Immature natural killer cell (primary cell): ENCODE results near the gene CDK5RAP2. TPM values are rescaled to one million over a fixed set of nuclear protein-coding genes. Genes with fewer than 3 reads are reported as not detected.

Experiments
- DNase-seq, 3 donors: peaks; one replicate each; pipeline ENCODE4 v3.0.0; 2022; ENCODE audit warnings: mixed read lengths in 1 of 3
- H3K27ac Mint-ChIP-seq, 6 donors: one replicate each; pipeline ENCODE4 v1.8.0; 2020; ENCODE audit warnings: mixed read lengths in 6 of 6, mild to moderate bottlenecking in 5 of 6, inconsistent platforms in 4 of 6, moderate library complexity in 3 of 6
- H3K27me3 Mint-ChIP-seq, 3 donors: one replicate each; pipeline ENCODE4 v1.8.0; 2020 to 2021; ENCODE audit warnings: low read depth in 3 of 3, mild to moderate bottlenecking in 3 of 3, mixed read lengths in 3 of 3, moderate library complexity in 3 of 3, inconsistent platforms in 1 of 3
- H3K36me3 Mint-ChIP-seq, 3 donors: one replicate each; pipeline ENCODE4 v1.8.0; 2020; ENCODE audit warnings: mixed read lengths in 3 of 3, inconsistent platforms in 2 of 3, mild to moderate bottlenecking in 2 of 3
- H3K4me1 Mint-ChIP-seq, 2 donors: one replicate each; pipeline ENCODE4 v1.8.0; 2020; ENCODE audit warnings: inconsistent platforms in 2 of 2, mild to moderate bottlenecking in 2 of 2, mixed read lengths in 2 of 2, moderate library complexity in 1 of 2
- H3K4me3 Mint-ChIP-seq, 5 donors: one replicate each; pipeline ENCODE4 v1.8.0; 2020; ENCODE audit warnings: mild to moderate bottlenecking in 5 of 5, mixed read lengths in 5 of 5, inconsistent platforms in 3 of 5, moderate library complexity in 3 of 5
- H3K9me3 Mint-ChIP-seq, 6 donors: one replicate each; pipeline ENCODE4 v1.8.0; 2020; ENCODE audit warnings: mild to moderate bottlenecking in 6 of 6, mixed read lengths in 6 of 6, inconsistent platforms in 4 of 6, moderate library complexity in 3 of 6
- polyA plus RNA-seq, 3 donors: library from polyadenylated mRNA; unstranded; fragments of 300-500 nt; fragmentation: Illumina TruSeq; gene quantifications; one replicate each; pipeline ENCODE4 v1.2.3, GENCODE V29; 2021

The CDK5RAP2 gene
- polyA plus RNA-seq, 3 donors from 2014 or later = 6.7 to 32.7 (median 11.6) TPM

DNA sequence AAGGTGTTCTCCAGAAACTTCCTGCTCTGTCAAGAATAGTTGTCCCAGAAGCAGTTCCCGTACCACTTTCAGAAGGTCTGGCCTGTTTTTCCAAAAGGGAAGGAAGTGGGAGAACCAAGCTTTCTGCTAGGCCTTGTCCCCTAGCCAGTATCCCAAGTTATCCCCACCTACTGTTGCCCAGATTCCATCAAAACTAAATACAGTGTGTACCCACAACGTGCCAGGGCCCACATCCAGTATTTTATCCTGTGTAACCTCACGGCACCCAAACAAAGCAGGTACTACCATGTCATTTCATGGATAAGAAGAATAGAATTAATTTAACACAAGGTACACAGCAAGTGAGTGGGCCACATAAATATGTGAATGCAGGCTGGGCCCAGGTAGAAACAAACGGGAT lies 126.2 kb downstream of the CDK5RAP2 start:
- Mint-ChIP-seq H3K4me3 (no peak overlapping the region), H3K27me3 (no peaks in the 10 kb centered on the region), H3K4me1 (peaks cover under 1 to 5% of the 10 kb centered on the region in 2 donors), H3K36me3 (peaks cover 36 to 83% (median 54%) of the 10 kb centered on the region in 3 donors), H3K27ac (no peak overlapping the region), H3K9me3 (peaks cover 0 to 2% (median 0%) of the 10 kb centered on the region in 6 donors)
- no peak for DNase-seq

DNA sequence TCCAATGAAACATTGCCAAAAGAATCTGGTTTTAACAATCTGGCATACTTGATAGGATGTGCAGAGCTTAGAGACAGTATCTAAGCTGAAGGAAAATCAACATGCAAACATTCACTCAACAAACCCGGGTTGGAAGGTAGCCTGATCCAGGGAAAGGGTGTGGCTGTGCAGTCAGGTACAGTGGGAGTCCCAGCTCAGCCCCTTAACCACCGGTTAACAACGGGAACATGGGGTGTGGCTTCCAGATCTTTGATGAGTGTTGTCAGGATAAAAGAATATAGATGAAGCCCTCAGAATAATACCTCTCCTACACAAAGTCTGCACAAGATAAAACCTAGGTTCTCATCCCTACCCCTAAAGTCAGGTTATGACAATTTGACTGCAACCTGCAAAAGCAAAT lies 127.3 kb downstream of the CDK5RAP2 start:
- Mint-ChIP-seq H3K9me3 (peaks cover 0 to 2% (median 0%) of the 10 kb centered on the region in 6 donors), H3K36me3 (peaks cover 28 to 83% (median 58%) of the 10 kb centered on the region in 3 donors), H3K27ac (no peak overlapping the region), H3K27me3 (no peaks in the 10 kb centered on the region), H3K4me1 (peaks cover 6 to 12% of the 10 kb centered on the region in 2 donors), H3K4me3 (no peak overlapping the region)
- no peak for DNase-seq

DNA sequence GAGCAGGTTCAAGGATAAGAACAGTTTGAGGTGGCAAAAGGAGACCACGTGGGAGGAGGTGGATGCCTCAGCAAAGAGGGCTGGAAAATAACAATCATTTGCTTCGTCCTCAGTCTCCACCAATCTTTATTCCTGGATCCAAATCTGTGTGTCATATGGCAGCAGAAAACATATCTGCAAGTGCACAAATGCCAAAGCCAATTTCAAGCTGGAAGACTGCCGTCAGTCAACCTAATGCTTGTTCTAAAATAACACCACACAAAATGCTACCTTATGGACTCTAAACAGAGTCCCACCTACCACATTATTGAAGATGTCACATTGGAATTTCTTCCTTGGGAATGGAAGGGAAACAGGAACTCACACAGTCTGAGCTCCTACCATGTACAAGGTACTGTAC lies 129.1 kb downstream of the CDK5RAP2 start:
- H3K27me3 Mint-ChIP-seq = no peaks in the 10 kb centered on the region
- H3K9me3 Mint-ChIP-seq = peaks cover 0 to 2% (median 0%) of the 10 kb centered on the region in 6 donors
- H3K36me3 Mint-ChIP-seq = peaks cover 21 to 78% (median 60%) of the 10 kb centered on the region in 3 donors

DNA sequence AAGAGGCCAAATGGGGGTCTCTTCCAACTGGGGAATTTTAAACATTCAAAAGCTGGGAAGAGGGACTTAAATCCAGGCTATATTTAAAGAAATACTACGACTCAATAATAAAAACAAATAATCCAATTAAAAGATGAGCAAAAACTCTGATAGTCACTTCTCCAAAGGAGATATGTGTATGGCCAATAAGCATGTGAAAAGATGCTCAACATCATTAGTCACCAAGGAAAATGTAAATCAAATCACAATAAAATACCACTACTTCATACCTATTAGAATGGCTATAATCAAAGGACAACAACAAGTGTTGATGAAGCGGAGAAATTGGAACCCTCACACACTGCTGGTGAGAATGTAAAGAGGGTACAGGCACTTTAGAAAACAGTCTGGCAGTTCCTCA lies 130.4 kb downstream of the CDK5RAP2 start:
- no peak for DNase-seq
- Mint-ChIP-seq H3K4me1 (peaks cover 16 to 21% of the 10 kb centered on the region in 2 donors), H3K27ac (no peak overlapping the region), H3K9me3 (peaks cover 0 to 2% (median 0%) of the 10 kb centered on the region in 6 donors), H3K36me3 (peaks cover 12 to 67% (median 50%) of the 10 kb centered on the region in 3 donors), H3K4me3 (no peak overlapping the region), H3K27me3 (no peaks in the 10 kb centered on the region)

More for the DNA sequence above, 129.1 kb downstream of the CDK5RAP2 start:
- no peak overlapping the region for H3K4me3 Mint-ChIP-seq
- peaks cover 16 to 21% of the 10 kb centered on the region in 2 donors for H3K4me1 Mint-ChIP-seq
- DNase-seq = no peak
- no peak overlapping the region for H3K27ac Mint-ChIP-seq

DNA sequence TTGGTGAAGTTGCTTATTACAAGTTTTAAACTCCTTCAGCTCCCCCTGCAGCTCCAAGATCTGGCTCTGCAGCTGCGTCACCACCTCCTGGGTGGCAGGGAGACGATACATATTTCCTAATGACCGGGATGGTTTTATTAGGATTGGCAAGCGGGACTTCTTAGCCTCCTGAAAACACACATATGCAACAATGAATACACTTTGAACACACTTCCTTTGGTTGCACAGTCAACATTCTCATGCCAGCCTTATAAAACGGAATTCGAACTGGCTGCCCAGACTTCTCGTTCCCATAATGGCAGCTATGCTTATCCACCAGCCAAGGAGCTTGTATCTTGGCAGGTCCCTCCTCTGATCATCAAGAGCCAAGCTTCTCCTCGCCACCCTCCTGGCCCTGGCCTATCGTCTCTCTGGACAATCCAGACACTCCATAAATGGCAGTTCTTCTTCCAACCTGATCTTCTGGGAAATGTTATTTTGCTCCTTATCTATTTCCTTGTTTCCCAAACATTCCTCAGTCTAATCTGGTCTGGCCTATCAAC lies 131.9 kb downstream of the CDK5RAP2 start:
- no peak for DNase-seq
- peaks cover 16 to 21% of the 10 kb centered on the region in 2 donors for H3K4me1 Mint-ChIP-seq
- H3K27me3 Mint-ChIP-seq = no peaks in the 10 kb centered on the region
- no peak overlapping the region for H3K4me3 Mint-ChIP-seq
- peaks cover 0 to 2% (median 0%) of the 10 kb centered on the region in 6 donors for H3K9me3 Mint-ChIP-seq
- H3K27ac Mint-ChIP-seq = no peak overlapping the region
- H3K36me3 Mint-ChIP-seq = peaks cover 16 to 63% (median 42%) of the 10 kb centered on the region in 3 donors

DNA sequence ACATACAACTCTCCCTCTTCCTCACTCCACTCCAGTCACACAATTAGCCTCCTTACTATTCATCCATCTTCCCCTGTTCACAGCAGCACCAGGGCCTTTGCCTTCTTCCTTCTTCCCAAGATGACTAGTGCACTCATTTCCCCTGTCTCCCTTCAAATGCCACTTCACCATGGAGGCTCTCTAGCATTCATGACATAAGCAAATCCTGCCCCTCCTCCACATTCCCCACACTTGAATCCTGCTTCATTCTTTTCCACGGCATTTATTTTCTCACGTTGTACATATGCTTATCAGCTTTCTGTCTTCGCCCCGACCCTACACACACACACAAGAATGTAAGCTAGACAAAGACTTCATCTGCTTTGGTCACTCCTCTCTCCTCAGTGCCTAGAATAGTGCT lies 133.3 kb downstream of the CDK5RAP2 start:
- Mint-ChIP-seq H3K27me3 (peaks cover 0 to 2% (median 0%) of the 10 kb centered on the region in 3 donors), H3K4me1 (peaks cover 16 to 21% of the 10 kb centered on the region in 2 donors), H3K36me3 (peaks cover 23 to 67% (median 48%) of the 10 kb centered on the region in 3 donors), H3K9me3 (peaks cover 0 to 2% (median 0%) of the 10 kb centered on the region in 6 donors), H3K4me3 (no peak overlapping the region), H3K27ac (peak overlapping the region in 1 of 6 donors; percentile 60)
- DNase-seq = no peak

DNA sequence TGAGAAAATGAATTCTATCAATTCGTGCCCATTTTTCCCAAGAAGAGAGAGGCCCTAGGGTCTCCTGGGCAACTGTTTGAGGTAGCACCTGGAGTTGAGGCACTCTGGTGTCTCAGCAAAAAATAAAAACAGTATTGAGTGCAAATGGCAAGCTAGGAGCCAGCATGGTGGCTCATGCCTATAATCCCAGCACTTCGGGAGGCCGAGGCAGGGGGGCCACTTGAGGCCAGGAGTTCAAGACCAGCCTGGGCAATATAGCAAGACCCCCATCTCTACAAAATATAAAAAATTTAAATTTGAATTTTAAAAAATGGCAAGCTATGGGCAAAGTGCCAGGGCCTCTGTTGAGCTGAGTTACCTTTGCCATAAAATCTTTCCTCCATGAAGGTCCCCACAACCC lies 136.0 kb downstream of the CDK5RAP2 start:
- peaks cover 40 to 72% (median 52%) of the 10 kb centered on the region in 3 donors for H3K36me3 Mint-ChIP-seq
- no peak overlapping the region for H3K27ac Mint-ChIP-seq
- H3K4me3 Mint-ChIP-seq = no peak overlapping the region
- H3K9me3 Mint-ChIP-seq = peaks cover 0 to under 1% (median 0%) of the 10 kb centered on the region in 6 donors
- peaks cover 25 to 33% of the 10 kb centered on the region in 2 donors for H3K4me1 Mint-ChIP-seq
- H3K27me3 Mint-ChIP-seq = peaks cover 0 to 2% (median 0%) of the 10 kb centered on the region in 3 donors
- DNase-seq = no peak

DNA sequence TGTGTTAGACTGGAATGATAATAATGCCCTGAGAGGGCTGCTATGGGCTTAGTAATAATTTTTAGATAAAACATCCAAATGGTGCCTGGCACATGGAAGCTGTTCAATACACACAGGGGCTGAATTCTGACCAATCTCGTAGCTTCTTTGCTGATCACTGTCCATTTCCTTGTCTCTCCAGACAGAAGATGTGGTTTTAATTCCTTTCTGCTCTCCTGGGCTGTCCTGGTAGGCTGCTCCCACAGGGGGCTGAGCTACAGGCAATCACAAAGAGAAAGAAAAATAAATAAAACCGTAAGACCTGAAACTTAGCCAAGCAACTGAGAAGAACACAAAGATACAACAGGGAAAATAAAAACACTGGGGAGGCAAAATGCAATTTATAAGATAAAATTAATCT lies 136.5 kb downstream of the CDK5RAP2 start:
- H3K4me3 Mint-ChIP-seq = no peak overlapping the region

DNA sequence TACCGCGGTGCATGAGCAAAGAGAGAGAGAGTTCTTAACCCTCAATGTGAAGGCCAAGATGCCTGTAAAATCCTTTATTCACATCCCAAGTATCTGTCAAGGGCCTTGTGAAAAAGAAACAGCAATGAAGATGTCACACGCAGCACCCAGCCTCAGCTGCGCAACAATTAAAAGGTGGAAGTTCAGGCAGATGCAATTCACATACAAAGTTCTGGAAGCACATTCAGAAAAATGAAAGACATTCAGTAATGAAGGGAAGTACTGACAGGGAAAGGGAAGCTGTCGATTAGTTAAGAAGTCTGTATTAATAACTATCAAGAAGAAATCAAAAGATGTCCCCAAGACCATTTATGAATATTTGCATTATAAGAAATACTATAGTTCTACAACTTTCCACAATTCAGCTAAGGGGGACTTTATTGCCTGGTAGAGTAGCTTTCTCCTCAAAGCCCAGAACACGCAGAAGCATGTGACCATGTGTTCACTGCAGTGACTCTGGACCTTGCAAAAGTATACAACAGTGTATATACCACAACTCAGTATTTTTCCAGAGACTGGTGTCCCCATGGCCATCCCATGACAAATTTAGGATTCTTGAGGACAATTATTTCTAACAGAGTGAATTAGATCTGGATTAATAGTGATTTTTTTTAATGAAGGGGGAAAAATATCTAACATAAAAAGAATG lies 137.5 kb downstream of the CDK5RAP2 start:
- H3K36me3 Mint-ChIP-seq = peaks cover 41 to 68% (median 46%) of the 10 kb centered on the region in 3 donors
- DNase-seq = no peak
- peaks cover 34 to 39% of the 10 kb centered on the region in 2 donors for H3K4me1 Mint-ChIP-seq
- peaks cover 0 to 2% (median 0%) of the 10 kb centered on the region in 3 donors for H3K27me3 Mint-ChIP-seq
- H3K27ac Mint-ChIP-seq = no peak overlapping the region
- no peaks in the 10 kb centered on the region for H3K9me3 Mint-ChIP-seq
- H3K4me3 Mint-ChIP-seq = no peak overlapping the region

More for the DNA sequence above, 136.5 kb downstream of the CDK5RAP2 start:
- Mint-ChIP-seq H3K27me3 (peaks cover 0 to 2% (median 0%) of the 10 kb centered on the region in 3 donors), H3K27ac (no peak overlapping the region), H3K36me3 (peaks cover 41 to 71% (median 51%) of the 10 kb centered on the region in 3 donors), H3K4me1 (peaks cover 26 to 33% of the 10 kb centered on the region in 2 donors), H3K9me3 (no peaks in the 10 kb centered on the region)
- no peak for DNase-seq

DNA sequence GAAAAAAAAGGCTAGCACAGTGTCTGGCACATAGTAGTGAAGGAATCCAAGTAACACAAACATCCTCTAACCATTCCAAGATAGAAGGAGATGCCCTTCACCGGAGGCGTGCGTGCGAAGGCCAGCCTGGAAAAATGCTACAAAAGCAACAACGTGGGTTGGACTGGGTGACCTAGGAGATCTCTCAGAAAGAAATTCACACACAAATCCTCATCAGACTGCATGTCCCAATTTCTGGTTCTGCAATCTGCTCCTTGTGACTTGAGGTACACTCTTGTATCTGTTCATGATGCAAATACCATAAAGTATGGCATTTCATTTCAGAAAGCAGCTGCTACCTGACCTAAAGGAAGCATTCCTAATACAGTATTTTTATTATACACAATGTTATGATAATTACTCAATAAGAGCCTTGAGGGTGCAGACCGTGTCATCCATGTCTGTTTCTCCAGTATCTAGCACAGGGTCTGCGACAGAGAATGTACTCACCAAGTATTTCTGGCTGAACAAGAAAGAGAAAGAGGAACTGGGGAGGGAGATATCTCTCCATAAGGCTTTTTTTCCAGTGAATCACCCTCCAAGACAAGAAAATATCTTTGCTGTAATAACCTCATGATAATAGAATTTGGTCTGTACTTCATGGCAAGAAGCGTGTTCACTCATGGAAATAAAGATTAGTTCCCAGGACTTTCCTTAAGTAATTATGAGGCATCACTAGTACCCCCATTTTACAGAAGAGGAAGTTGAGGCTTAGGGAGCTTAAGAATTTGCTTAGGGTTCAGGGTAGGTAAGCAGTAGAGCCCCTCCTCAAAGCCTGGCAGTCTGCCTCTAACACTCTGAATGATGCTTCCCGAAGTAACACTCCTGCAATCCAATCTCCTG lies 138.3 kb downstream of the CDK5RAP2 start:
- Mint-ChIP-seq H3K9me3 (no peaks in the 10 kb centered on the region), H3K4me1 (peaks cover 38 to 43% of the 10 kb centered on the region in 2 donors), H3K27ac (no peak overlapping the region), H3K36me3 (peaks cover 37 to 65% (median 38%) of the 10 kb centered on the region in 3 donors), H3K27me3 (peaks cover 0 to 2% (median 0%) of the 10 kb centered on the region in 3 donors), H3K4me3 (no peak overlapping the region)
- DNase-seq = no peak

DNA sequence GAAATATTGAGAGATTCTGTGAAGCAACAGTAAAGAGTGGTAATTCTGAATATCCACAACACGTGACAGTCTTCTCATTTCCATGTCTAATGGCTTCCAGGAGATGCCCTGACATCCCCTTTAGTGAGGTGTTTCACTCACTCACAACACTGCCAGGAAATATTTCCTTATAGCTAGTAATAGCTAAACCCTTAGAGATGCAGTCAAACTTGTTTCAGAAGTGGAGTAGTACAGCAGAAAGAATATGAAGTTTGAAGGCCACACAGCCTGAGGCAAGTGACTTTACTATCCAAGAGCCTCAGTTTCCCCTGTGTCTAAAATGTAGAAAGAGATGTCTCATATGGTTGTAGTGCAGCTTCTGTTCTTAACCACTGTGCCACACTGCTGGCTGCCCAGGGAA lies 139.2 kb downstream of the CDK5RAP2 start:
- Mint-ChIP-seq H3K27ac (no peak overlapping the region), H3K27me3 (peaks cover 0 to 2% (median 0%) of the 10 kb centered on the region in 3 donors), H3K9me3 (no peaks in the 10 kb centered on the region), H3K4me1 (peaks cover 37 to 47% of the 10 kb centered on the region in 2 donors), H3K36me3 (peaks cover 34 to 62% (median 41%) of the 10 kb centered on the region in 3 donors), H3K4me3 (no peak overlapping the region)
- no peak for DNase-seq

DNA sequence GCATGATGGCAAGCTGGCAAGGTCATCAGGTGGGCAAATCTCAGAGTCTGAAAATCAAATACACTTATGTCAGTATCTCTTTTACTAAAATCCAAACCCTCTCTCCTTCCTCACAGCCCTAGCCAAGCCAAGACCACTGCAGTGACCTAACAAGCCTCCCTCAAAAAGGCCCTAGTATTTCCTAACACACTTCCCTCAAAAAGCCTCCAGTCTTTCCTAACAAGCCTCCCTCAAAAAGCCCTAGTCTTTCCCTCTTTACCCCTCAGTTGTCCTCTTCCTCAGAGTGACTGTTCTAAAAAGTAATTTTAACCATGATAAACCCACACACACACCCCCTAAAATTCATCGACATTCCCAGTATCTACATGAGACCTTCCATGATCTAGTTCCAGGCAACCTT lies 140.0 kb downstream of the CDK5RAP2 start:
- DNase-seq = no peak
- H3K27ac Mint-ChIP-seq = peak overlapping the region in 1 of 6 donors; percentile 27
- no peak overlapping the region for H3K4me3 Mint-ChIP-seq
- no peaks in the 10 kb centered on the region for H3K9me3 Mint-ChIP-seq
- H3K36me3 Mint-ChIP-seq = peaks cover 34 to 66% (median 43%) of the 10 kb centered on the region in 3 donors
- H3K27me3 Mint-ChIP-seq = peaks cover 0 to 2% (median 0%) of the 10 kb centered on the region in 3 donors
- peaks cover 37 to 56% of the 10 kb centered on the region in 2 donors for H3K4me1 Mint-ChIP-seq

DNA sequence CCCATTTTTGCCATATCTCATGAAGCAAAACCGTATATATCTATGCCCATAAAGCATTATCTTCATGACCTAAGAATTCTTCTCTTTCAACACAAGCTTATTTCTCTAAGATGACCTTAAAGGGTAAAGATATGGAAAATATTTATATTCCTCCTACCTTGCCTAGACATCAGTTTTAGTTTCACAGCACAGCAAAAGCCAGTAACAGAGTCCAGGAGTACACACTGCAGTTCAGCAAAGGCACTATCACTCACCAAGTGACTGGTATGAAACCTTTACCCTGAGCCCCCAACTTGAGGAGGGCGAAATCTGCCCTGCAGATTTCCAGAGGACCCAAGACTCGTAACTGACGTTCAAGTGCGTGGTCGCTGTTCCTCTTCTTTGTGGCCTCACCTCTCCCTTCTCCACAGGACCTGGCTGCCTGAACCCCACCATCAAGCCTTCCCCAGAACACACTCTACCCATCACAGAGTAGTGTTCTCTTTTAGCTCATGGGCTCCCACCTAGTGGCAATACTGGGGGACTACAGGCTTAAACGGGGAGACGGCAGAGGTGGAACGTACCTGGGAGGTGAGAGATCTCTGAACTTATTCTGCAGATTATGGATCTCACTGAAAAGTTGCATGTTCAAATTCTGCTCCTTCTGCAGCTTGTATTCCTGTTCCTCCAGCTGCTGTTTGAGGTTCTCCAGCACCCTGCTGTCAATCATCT lies 141.0 kb downstream of the CDK5RAP2 start:
- no peak for DNase-seq

More for the DNA sequence above, 141.0 kb downstream of the CDK5RAP2 start:
- Mint-ChIP-seq H3K4me3 (peak overlapping the region in 3 of 5 donors; percentile 11 to 15 (median 11)), H3K36me3 (peaks cover 41 to 72% (median 50%) of the 10 kb centered on the region in 3 donors), H3K27me3 (peaks cover 0 to 2% (median 2%) of the 10 kb centered on the region in 3 donors), H3K9me3 (no peaks in the 10 kb centered on the region), H3K4me1 (peaks cover 37 to 57% of the 10 kb centered on the region in 2 donors), H3K27ac (peak overlapping the region in 2 of 6 donors; percentile 10 to 64)
